Measurements from ENCODE around the gene ACTR3. TPM values are rescaled to one million over a fixed set of nuclear protein-coding genes. Genes with fewer than 3 reads are reported as not detected.

The ACTR3 gene
- polyA plus RNA-seq, 4 donors = 156 to 179 (median 174) TPM

DNA sequence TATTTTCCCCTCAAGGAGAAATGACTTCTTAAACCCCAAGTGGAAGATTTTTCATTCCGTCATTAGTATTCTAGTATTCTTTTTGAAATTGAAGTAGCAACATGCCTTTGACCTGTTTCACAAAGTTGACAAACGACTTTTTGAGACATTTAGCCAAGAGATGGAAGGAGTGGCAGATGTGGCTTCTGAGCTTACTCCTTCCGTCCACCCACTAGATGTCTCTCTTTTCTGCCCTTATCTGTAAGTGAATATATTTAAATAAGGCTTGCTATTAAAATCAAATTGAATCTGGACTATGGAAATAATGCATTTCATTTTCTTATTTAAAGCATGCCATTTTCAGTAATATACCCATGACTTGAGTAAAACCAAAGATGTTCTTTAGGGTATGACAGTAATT, 74.1 kb downstream of the ACTR3 start:
- DNase-seq (ENCODE audit: low read depth in 4 of 4, low spot score in 2 of 4) = no peak

DNA sequence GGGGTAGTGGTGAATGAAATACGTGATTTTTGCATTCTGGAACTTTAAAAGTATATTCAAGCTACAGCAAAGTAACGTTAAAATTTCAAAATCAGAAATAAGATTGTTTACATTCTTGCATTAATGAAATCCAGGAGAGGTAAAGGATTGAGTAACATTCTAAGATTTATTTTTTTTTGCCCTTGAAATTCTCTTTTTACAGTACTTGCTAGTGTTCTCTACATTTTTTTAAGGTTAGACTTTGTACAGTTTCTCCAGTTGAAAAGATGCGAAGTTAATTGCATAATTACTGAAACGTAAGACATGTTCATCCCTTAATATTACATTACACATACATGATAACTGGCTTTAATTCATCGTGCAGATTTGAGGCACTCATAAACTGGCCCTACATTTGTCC, 74.5 kb downstream of the ACTR3 start:
- DNase-seq (ENCODE audit: low read depth in 4 of 4, low spot score in 2 of 4) = no peak

DNA sequence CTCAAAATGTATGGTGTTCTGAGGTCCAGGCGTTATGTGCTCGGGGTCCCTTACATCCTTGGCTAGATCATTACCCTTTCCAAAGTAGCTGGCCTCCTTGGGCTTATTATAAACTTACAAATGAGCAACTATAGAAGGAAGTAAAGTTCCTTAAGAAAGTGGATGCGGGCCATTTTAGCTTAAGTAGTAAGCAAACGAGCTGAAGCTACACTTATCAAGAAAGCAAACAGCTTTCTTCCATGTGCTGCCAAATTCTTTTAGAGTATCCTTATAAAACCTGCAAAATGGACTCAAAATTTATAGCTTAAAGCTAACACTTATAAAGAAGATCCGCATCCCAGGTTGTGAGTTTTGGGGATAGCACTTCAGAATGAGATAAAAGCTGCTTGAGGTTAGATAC, 75.3 kb downstream of the ACTR3 start:
- no peak for DNase-seq (ENCODE audit: low read depth in 4 of 4, low spot score in 2 of 4)

DNA sequence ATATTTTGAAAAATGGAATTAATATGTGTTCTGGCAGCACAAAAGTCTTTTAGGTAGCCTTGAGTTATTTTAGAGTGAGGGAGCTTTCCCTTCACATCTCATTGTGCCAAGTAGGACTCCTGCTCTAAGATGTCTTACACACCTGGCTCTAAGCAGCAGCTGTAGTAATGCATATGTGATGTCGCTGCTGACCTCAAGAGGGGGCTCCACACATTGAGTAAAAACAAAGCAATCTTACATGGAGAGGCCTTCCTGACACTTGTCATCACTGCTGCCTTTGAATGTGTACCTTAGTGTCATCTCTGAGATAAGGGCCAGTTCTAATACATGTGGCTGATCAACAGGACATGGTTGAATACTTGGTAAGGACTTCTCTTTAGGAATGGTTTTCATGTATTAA, 75.8 kb downstream of the ACTR3 start:
- DNase-seq (ENCODE audit: low read depth in 4 of 4, low spot score in 2 of 4) = no peak

DNA sequence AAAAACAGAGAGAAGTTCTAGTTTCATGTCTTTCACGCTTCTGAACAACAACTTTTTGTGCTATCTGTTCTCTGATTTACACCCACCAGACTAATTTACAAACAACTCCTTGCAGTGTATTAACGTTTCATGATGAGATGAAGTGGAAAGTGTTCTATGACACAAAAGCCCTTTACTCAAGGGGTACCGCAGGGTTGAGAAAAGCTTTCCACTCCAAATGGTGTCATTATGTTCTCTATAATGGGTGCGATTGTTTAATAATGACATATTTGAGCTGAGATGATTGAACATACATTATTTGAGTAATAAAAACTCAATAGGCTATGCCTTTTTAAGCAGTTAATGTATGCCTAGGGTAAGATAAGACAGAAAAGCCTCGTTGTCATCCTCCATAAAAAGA, 76.3 kb downstream of the ACTR3 start:
- no peak for DNase-seq (ENCODE audit: low read depth in 4 of 4, low spot score in 2 of 4)

DNA sequence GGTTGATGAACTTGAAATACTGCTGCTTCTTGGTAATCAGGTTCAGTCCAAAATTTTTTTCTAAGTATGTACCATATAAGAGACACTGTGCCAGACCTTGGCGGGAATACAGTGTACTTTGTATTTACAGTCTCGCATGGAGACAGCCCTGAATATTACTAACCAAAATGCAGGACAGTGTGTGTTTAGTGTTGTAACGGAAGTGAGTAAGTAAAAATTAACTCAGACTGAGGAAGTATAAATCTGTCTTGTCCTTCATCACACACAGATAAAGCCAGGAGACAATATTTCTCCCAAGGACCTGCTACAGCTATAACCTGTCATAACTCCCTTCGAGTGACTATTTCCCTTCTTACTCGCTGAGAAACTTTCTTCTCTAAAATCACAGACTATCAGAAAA, 76.9 kb downstream of the ACTR3 start:
- no peak for DNase-seq (ENCODE audit: low read depth in 4 of 4, low spot score in 2 of 4)

DNA sequence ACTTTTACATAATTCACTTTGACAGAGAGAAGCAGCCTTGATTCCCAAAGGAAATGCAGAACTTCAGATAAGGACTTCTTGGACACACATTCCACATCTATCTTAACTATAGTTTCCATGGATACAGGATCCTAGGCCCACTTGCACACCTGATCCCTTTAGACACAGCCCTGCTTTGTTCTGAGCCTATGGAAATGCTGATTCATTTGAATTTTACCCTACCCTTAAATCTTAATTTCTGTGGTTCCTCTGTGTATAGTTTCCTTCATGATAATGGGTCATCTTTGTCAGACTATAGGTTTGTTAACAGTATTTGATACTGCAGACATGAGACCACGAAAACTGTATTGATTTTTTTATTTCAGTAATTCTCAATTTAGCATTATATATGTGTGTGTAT, 77.4 kb downstream of the ACTR3 start:
- no peak for DNase-seq (ENCODE audit: low read depth in 4 of 4, low spot score in 2 of 4)

DNA sequence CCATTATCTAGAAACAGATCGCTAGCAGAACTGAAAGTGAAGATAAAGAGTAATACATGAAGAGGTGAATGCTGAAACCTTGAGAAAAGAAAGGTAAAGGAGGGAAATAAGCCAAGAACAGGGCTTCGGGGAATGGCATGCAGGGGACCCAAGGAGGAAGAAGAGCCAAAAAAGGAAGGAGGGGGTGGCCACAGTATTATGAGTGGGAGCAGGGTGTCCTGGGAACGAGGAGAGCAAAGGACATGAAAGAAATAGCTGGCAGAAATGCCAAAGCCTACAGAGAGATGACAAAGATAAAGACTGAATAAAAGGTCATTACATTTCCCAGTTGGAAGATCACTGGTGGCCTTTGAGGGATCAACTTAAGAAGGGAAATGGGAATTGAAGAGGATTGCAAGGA, 82.9 kb downstream of the ACTR3 start:
- DNase-seq (ENCODE audit: low read depth in 4 of 4, low spot score in 2 of 4) = no peak

DNA sequence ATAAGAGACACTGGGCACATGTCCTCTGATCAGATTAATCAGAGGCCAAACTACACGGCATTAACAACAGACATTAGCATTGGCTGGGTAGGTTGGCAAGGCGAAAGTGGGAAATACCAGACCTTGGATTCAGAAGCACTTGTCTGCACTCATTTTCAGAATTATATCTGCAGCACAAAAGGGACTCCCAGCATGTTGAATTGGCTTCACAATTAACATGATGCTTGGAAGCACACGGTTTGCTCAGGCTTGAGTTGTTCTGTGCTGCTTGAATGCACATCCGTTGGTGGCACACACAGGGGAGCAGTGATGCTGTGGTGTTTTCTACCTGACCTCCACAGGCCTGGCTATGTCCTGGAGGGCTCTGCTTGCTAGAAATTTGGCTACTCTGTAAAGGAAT, 83.9 kb downstream of the ACTR3 start:
- no peak for DNase-seq (ENCODE audit: low read depth in 4 of 4, low spot score in 2 of 4)

DNA sequence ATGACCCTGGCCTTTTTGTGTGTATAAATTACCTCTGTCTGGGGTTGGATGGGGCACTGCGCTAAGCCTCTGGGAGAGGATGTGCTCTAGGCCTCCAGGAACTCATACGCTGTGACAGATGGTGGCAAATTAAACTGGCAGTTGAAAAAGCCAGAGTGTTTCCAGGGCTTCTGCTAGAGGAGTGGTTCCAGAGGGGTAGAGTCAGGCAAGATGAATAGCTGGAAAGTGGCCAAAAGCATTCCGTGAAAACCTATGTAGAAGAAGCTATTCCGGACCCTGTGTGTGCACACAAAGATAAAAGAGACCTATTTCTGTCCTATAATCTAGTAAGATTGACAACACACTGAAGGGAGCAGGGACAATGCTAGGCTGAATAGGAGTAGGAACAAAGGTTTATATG, 84.8 kb downstream of the ACTR3 start:
- no peak for DNase-seq (ENCODE audit: low read depth in 4 of 4, low spot score in 2 of 4)

DNA sequence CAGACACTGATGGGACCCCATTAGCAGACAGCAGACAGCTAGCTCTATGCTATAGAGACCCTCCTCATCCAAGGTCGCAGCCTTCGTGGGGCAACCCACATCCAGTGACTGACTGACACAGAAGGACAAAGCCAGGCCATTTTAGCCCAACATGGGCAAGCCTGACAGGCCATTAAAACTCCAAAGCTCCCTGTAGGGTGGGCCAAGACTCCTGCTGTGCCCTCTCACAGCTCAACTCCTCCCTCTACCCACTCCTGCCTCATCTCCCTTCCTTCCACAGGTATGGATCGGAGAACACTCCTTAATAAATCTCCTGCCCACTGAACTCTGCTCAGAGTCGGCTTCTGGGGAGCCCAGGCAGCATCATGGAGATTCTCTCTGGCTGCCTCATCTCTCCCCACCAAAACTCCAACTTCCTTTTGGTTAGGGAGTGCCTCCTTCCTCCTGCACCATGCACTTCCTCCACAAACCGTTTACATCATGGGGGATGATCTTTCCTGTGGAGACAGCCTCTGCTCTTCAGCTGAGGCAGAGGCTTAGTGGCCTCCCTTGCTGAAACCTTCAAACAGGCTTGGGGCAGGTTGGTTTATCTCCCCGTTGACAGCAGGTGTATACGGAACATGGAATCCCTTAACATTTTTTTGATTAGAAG, 86.5 kb downstream of the ACTR3 start:
- no peak for DNase-seq (ENCODE audit: low read depth in 4 of 4, low spot score in 2 of 4)

DNA sequence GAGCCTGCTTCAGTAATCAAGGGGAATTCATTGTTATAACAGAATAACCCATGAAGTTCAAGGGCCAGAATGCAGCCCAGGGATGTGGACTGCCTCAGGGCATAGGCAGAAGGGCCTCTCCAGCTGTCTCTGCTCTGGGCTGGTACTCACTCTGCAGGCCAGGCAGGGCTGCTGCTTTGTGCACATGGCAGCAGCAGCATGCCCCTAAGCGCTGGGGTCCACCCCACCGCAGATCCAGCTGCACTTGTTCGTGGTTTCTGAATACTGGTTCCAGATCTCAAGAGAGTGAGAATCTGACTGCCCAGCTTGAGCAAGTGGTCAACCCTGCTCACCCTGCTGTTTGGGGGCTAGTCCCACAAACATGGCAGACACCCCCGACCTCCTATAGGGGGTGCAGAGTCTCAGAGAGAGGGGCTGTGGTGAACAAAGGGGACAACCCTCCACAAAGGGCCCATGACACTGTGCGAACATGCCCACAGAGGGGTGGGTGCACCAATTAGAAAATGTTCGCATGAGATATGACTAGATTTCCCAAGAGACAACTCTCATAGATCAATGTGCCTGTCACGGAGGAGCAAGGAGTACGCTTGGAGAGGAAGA, 87.3 kb downstream of the ACTR3 start:
- DNase-seq (ENCODE audit: low read depth in 4 of 4, low spot score in 2 of 4) = no peak

DNA sequence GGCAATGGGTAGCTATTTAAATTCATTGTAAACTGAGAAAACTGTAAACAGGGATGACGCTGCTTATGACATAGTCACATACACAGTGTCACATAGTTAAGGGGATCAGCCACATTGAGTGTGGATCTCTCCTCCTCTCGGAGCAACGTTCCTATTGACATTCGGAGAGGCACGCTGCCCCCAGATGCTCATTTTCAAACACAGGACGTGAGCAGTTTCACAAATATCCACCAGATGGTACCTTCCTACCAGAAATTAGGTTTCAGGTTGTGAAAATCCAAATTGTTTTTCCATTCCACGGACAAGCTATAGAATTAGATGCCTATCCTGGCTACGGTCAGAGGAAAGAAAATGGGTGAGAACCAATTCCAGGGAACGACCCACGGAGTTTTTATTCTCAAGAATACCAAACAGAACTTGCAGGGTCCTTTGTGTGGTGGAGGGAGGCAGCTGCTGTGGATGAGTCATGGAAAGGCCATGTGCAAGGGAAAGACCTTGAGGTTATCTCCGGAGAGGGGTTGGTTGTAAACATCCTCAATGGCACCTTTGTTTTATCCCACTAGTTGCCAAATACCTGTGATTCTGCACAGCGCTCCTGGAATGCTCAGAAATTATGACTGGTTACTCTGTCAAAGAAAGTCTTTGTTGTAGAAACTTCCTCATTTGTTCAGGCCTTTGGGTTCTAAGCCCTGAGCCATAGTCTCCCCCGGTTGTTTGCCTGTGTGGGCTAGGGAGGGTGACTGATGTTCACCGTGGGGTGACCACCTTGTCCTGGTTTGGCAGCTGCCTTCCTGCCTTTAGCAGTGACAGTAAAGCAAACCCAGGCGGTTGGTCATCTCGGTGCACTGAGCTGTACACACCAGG, 88.0 kb downstream of the ACTR3 start:
- DNase-seq (ENCODE audit: low read depth in 4 of 4, low spot score in 2 of 4) = no peak

DNA sequence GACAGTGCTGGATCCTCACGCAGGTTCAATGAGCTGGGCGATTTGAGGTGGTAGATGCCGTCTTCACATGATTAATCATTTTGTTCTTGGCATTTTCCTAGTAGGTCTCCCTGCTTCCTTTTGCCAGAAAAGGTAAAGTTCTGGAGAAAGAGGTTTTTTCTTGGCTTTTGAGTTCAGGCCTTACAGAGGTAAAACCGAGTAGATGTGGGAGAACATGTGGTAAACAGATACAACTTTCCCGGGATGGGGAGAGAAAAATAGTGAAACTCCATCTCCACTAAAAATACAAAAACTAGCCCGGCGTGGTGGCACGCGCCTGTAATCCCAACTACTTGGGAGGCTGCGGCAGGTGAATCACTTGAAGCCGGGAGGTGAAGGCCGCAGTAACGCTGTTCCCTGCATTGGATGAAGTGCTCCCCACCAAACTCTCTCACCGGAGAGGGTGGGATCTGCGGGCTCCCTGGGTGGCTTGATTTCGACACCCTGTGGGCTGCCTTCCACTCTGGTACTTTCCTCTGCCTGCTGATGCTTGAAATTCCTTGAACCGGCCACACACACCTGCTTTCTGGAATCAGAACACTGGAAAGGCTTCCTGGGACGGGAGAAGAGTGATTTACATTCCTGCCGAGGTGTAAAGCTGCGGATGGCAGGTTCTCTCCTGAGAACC, 88.8 kb downstream of the ACTR3 start:
- no peak for DNase-seq (ENCODE audit: low read depth in 4 of 4, low spot score in 2 of 4)

DNA sequence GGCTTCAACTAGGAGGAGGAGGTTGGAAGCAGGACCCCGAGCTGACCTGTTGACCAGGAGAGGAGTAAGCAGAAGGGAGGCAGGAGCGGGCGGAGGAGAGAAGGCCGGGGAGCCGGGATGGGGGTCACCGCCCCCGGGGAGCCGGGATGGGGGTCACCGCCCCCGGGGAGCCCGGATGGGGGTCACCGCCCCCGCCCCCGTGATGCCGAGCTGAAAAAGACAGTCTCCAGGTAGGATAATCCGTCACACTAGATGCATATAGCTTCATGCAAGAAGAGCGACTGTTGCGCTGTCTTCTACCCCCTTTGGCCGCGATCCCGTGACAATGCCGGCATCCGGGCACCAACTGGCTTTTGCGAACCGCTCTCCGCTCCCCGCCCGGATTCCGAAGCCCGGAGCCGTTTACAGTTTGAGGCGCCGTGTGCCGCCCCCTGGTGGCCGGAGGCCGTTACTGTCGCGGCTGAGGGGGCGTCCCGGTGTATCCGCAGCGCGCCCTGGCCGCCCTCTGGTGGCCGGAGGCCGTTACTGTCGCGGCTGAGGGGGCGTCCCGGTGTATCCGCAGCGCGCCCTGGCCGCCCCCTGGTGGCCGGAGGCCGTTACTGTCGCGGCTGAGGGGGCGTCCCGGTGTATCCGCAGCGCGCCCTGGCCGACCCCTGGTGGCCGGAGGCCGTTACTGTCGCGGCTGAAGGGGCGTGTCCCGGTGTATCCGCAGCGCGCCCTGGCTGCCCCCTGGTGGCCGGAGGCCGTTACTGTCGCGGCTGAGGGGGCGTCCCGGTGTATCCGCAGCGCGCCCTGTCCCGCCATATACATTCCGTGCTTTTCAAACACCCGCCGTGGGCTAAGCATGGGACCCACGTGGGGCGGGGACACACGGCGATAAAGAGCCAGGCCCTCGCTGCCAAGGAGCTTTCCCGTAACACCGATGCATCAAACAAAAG, 89.6 kb downstream of the ACTR3 start:
- DNase-seq (ENCODE audit: low read depth in 4 of 4, low spot score in 2 of 4) = no peak

DNA sequence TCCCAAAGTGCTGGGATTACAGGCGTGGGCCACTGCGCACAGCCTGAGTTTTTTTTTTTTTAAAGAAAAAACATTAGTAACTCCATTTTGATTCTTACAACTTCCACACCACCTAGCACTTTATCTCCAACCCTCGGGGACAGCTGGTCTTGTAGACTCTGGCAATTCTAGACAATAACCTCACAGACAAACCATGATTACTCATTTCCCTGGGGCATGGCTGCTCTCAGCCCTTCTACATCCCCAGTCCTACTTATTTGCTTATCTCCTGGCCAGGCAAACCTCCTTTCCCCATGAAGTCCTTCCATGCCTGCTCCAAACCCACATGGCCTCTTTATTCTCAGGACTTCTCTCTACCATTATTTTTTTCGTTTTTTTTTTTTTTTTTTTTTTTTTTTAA, 91.1 kb downstream of the ACTR3 start:
- DNase-seq (ENCODE audit: low read depth in 4 of 4, low spot score in 2 of 4) = no peak

DNA sequence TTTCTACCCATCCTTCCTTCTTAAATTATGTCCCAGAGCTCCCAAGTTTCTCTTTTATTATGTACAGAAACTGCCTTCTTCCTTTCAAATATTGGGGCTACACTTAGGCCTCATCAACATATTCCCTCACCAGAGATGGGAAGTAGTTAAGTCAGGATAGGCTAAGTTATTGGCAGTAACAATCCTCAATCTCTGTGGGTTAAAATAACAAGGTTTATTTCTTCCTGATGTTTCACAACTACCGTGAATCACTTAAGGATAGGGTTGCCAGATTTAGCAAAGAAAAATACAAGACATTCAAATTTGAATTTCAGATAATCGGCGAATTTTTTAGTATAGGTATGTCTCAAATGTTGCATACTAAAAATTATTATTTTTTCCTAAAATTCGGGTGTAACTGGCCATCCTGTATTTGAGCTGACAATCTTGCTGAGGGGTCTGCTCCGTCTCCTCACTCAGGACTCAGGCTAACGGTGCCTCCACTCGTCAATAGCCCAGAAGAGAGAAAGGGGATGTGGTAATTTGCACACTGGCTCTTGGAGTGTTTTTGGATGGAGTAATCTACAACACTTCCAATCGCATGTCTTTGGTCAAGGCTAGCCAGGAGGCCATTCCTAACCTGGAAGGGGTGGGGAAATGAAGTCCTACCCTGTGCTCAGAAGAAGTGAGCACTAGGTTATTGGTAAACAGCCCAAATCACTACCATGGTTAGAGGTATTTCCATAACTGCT, 91.7 kb downstream of the ACTR3 start:
- no peak for DNase-seq (ENCODE audit: low read depth in 4 of 4, low spot score in 2 of 4)

DNA sequence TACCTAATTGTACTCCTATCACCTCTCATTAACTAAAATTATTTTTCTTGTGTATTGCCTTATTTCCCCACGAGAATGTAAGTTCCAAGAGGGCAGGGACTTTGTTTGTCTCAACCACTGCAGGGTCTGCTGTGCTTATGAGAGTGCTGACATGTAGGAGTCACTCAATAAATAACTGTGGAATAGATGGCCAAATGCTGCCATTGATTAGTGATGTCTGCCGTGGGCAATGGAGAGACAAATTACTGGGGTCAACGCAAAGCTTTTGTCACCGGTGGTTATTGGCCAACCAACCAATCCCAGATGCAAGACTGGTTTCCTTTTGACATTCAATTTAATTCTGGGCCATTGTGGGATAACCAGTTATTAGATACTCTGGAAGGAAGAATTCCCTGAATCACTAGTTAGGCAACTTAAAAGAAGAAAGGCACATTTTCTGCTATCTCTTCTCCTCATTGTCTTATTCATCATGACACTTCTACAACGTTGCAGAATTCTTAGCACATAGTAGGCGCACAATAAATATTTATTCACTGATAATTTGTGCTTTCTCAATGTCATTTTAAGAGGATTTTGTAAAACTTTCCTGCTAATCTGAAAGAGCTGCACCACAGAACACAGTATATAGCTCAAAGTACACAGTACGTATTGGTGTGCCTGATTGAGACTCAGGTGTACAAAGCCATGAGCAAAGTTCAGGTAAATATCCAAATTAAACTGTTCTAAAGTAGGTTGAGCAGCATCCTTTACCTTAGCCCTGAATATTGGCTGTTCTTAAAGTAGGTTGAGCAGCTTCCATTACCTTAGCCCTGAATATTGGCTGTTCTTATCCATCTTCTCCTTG, 95.9 kb downstream of the ACTR3 start:
- no peak for DNase-seq (ENCODE audit: low read depth in 4 of 4, low spot score in 2 of 4)
